DOHH2 (cell line): ENCODE results near the gene ZNF142.

Experiments used
- H3F3A ChIP-seq: fragments of 200-600 bp; sonication (generic), shearing (Covaris generic); 2 replicates; pipeline ENCODE4 v1.6.0; 2016; ENCODE audit warnings: antibody characterized with exemption, mild to moderate bottlenecking; ENCODE audit not compliant: control insufficient read depth, insufficient read depth
- H3K27ac ChIP-seq: fragments of 200-600 bp; sonication (generic); 2 replicates; pipeline ENCODE4 v1.5.1; 2014; ENCODE audit warnings: low read depth, mild to moderate bottlenecking, low read length, moderate library complexity
- H3K27me3 ChIP-seq: fragments of 200-600 bp; sonication (generic); 2 replicates; pipeline ENCODE4 v1.6.1; 2014; ENCODE audit warnings: mild to moderate bottlenecking, low read length, mixed read lengths; ENCODE audit not compliant: control insufficient read depth
- H3K36me3 ChIP-seq: fragments of 200-600 bp; sonication (generic); 2 replicates; pipeline ENCODE4 v1.6.1; 2014; ENCODE audit warnings: mild to moderate bottlenecking, low read length, moderate library complexity, mixed read lengths; ENCODE audit not compliant: control insufficient read depth
- H3K4me1 ChIP-seq: fragments of 200-600 bp; sonication (generic); 2 replicates; pipeline ENCODE4 v1.6.1; 2014; ENCODE audit warnings: mild to moderate bottlenecking, low read length, mixed read lengths; ENCODE audit not compliant: control insufficient read depth
- H3K4me2 ChIP-seq: fragments of 200-600 bp; sonication (generic); 2 replicates; pipeline ENCODE4 v1.6.0; 2014; ENCODE audit warnings: mild to moderate bottlenecking, low read length, moderate library complexity
- H3K4me3 ChIP-seq: fragments of 200-600 bp; sonication (generic); 2 replicates; pipeline ENCODE4 v1.5.1; 2014; ENCODE audit warnings: mild to moderate bottlenecking, low read length, mixed read lengths
- H3K79me2 ChIP-seq: fragments of 200-600 bp; sonication (generic); 2 replicates; pipeline ENCODE4 v1.6.1; 2014; ENCODE audit warnings: mild to moderate bottlenecking, low read length, mixed read lengths; ENCODE audit not compliant: control insufficient read depth
- H3K9me2 ChIP-seq: fragments of 200-600 bp; sonication (generic); replicated peaks from 2 replicates; pipeline ENCODE4 v1.6.1; 2014; ENCODE audit warnings: mild to moderate bottlenecking, low read length, mixed read lengths; ENCODE audit not compliant: control insufficient read depth
- H3K9me3 ChIP-seq: fragments of 200-600 bp; sonication (generic); 2 replicates; pipeline ENCODE4 v1.6.1; 2014; ENCODE audit warnings: antibody characterized with exemption, low read length, mixed read lengths; ENCODE audit not compliant: control insufficient read depth, insufficient read depth
- H4K20me1 ChIP-seq: fragments of 200-600 bp; sonication (generic); 2 replicates; pipeline ENCODE4 v1.6.0; 2014; ENCODE audit warnings: low read depth, mild to moderate bottlenecking, antibody characterized with exemption, low read length, moderate library complexity; ENCODE audit not compliant: control insufficient read depth, insufficient read depth
- EZH2phosphoT487 ChIP-seq: fragments of 200-600 bp; sonication (generic); IDR thresholded peaks from 2 replicates; pipeline ENCODE4 v1.6.1; 2017; ENCODE audit warnings: borderline replicate concordance, mild to moderate bottlenecking, antibody characterized with exemption, low read length, moderate library complexity, mixed read lengths
- TF ChIP-seq, protein P1 (sequence below): fragments of 200-600 bp; sonication (generic); IDR thresholded peaks from one replicate; pipeline ENCODE4 v1.5.1; 2014; ENCODE audit warnings: antibody characterized with exemption, mild to moderate bottlenecking, low read depth, low read length; ENCODE audit not compliant: poor library complexity, severe bottlenecking

ZNF142 gene

DNA sequence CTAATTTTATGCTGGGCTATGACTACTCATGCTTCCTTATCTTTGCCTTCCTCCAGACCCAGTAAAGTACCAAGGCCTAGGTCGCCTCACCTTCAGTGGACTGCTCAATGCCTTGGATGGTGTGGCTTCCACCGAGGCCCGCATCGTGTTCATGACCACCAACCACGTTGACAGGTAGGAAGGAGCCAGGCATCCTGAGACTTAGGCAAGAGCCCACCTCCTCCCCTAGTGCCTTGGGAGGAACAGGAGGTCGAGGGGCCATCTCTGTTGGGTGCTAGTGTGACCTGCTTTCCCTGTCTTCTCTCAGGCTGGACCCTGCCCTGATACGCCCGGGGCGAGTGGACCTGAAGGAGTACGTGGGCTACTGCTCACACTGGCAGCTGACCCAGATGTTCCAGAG lies 3.4 kb upstream of the ZNF142 start:
- Histone ChIP-seq H3K79me2 (peaks cover 34% of the 10 kb centered on the region), H3K27ac (no peak overlapping the region), H3K4me2 (no peak overlapping the region), H3K36me3 (peaks cover 73% of the 10 kb centered on the region), H4K20me1 (peaks cover 1% of the 10 kb centered on the region; the same call in 1 of the 2 replicates), H3K9me2 (no peaks in the 10 kb centered on the region), H3K4me3 (no peak overlapping the region), H3K9me3 (no peaks in the 10 kb centered on the region), H3F3A (no peaks in the 10 kb centered on the region), H3K27me3 (no peaks in the 10 kb centered on the region), H3K4me1 (peaks cover 16% of the 10 kb centered on the region)
- TF ChIP-seq, protein P1, sequence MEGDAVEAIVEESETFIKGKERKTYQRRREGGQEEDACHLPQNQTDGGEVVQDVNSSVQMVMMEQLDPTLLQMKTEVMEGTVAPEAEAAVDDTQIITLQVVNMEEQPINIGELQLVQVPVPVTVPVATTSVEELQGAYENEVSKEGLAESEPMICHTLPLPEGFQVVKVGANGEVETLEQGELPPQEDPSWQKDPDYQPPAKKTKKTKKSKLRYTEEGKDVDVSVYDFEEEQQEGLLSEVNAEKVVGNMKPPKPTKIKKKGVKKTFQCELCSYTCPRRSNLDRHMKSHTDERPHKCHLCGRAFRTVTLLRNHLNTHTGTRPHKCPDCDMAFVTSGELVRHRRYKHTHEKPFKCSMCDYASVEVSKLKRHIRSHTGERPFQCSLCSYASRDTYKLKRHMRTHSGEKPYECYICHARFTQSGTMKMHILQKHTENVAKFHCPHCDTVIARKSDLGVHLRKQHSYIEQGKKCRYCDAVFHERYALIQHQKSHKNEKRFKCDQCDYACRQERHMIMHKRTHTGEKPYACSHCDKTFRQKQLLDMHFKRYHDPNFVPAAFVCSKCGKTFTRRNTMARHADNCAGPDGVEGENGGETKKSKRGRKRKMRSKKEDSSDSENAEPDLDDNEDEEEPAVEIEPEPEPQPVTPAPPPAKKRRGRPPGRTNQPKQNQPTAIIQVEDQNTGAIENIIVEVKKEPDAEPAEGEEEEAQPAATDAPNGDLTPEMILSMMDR, result no peak
- TF ChIP-seq EZH2phosphoT487, result no peak

- Histone ChIP-seq H4K20me1 (peaks cover 5% of the 10 kb centered on the region; the same call in 1 of the 2 replicates), H3K4me1 (peaks cover 17% of the 10 kb centered on the region), H3K9me3 (no peaks in the 10 kb centered on the region), H3K9me2 (no peaks in the 10 kb centered on the region), H3K27ac (no peak overlapping the region), H3K4me2 (no peak overlapping the region), H3K36me3 (peaks cover 73% of the 10 kb centered on the region), H3F3A (no peaks in the 10 kb centered on the region), H3K79me2 (peaks cover 38% of the 10 kb centered on the region), H3K4me3 (no peak overlapping the region), H3K27me3 (no peaks in the 10 kb centered on the region)
- TF ChIP-seq EZH2phosphoT487, result no peak
- TF ChIP-seq, protein P1, result no peak
These were observed 3.0 kb upstream of the ZNF142 start for GRCh38 chr2:218662377-218662776.

GRCh38 chr2:218659988-218660358 lies 550 bp upstream of the ZNF142 start:
- no peaks in the 10 kb centered on the region for H3K9me3 ChIP-seq
- H3K9me2 ChIP-seq, result no peaks in the 10 kb centered on the region
- no peak for TF ChIP-seq EZH2phosphoT487
- TF ChIP-seq, protein P1, result no peak
- peaks cover 59% of the 10 kb centered on the region for H3K79me2 ChIP-seq
- no peaks in the 10 kb centered on the region for H3K27me3 ChIP-seq
- H3K36me3 ChIP-seq, result peaks cover 78% of the 10 kb centered on the region
- no peaks in the 10 kb centered on the region for H3F3A ChIP-seq
- H4K20me1 ChIP-seq, result peaks cover 5% of the 10 kb centered on the region; the same call in 1 of the 2 replicates
- peak overlapping the region; percentile 67 for H3K4me2 ChIP-seq
- H3K4me3 ChIP-seq, result peak overlapping the region; percentile 80
- H3K4me1 ChIP-seq, result peaks cover 20% of the 10 kb centered on the region
- H3K27ac ChIP-seq, result peak overlapping the region; percentile 58; the same call in 1 of the 2 replicates
